ENCODE results near the gene MKI67. TPM values are rescaled to one million over a fixed set of nuclear protein-coding genes. Genes with fewer than 3 reads are reported as not detected.
"Not testable (repeated sequence)": the region's sequence is repeated elsewhere in the genome, so short reads cannot be mapped to it uniquely, and the experiment has no call there.

MKI67 gene
- total RNA-seq, 4 donors from 2014 or later = 2.4 to 9.1 (median 4.2) TPM

- DNase-seq (ENCODE audit: low spot score in 2 of 2) = no peak
- 88 to 92% methylated on average over 3 of the region's 3 CpGs for WGBS, 2 donors
- TF ChIP-seq, protein P1, sequence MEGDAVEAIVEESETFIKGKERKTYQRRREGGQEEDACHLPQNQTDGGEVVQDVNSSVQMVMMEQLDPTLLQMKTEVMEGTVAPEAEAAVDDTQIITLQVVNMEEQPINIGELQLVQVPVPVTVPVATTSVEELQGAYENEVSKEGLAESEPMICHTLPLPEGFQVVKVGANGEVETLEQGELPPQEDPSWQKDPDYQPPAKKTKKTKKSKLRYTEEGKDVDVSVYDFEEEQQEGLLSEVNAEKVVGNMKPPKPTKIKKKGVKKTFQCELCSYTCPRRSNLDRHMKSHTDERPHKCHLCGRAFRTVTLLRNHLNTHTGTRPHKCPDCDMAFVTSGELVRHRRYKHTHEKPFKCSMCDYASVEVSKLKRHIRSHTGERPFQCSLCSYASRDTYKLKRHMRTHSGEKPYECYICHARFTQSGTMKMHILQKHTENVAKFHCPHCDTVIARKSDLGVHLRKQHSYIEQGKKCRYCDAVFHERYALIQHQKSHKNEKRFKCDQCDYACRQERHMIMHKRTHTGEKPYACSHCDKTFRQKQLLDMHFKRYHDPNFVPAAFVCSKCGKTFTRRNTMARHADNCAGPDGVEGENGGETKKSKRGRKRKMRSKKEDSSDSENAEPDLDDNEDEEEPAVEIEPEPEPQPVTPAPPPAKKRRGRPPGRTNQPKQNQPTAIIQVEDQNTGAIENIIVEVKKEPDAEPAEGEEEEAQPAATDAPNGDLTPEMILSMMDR (IDR thresholded peaks at IDR 0.05) = no peak
- no peak for TF ChIP-seq POLR2A (IDR thresholded peaks at IDR 0.05)
- intact Hi-C loops (cut with DNase I; ENCODE audit: low total_unique reads) = no loop called here
- H3K4me3 ChIP-seq (ENCODE audit: low read depth, poor library complexity, severe bottlenecking) = no peak overlapping the region
Measured at GRCh38 chr10:128167926-128168520, 41.8 kb upstream of the MKI67 start.

DNA sequence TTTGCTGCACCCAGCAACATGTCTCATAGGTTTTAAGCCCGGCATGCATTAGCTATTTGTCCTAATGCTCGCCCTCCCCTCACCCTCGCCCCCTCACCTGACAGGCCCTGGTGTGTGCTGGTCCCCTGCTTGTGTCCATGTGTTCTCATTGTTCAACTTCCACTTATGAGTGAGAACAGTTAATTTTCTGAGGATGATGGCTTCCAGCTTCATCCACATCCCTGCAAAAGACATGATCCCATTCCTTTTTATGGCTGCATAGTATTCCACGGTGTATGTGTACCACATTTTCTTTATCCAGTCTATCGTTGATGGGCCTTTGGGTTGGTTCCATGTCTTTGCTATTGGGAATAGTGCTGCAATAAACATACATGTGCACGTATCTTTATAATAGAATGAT, 40.9 kb upstream of the MKI67 start:
- WGBS, 2 donors = 84 to 90% methylated on average over 6 of the region's 6 CpGs
- intact Hi-C loops (cut with DNase I; ENCODE audit: low total_unique reads); H3K4me3 ChIP-seq (ENCODE audit: low read depth, poor library complexity, severe bottlenecking); DNase-seq (ENCODE audit: low spot score in 2 of 2): not testable (repeated sequence)

- TF ChIP-seq, protein P1 (IDR thresholded peaks at IDR 0.05) = no peak
- no peak for TF ChIP-seq POLR2A (IDR thresholded peaks at IDR 0.05)
- H3K4me3 ChIP-seq (ENCODE audit: low read depth, poor library complexity, severe bottlenecking) = no peak overlapping the region
- intact Hi-C loops (cut with DNase I; ENCODE audit: low total_unique reads) = no loop called here
- 76 to 77% methylated on average over 2 of the region's 2 CpGs for WGBS, 2 donors
- no peak for DNase-seq (ENCODE audit: low spot score in 2 of 2)
Measured at GRCh38 chr10:128166151-128166550, 39.9 kb upstream of the MKI67 start.

- TF ChIP-seq POLR2A (IDR thresholded peaks at IDR 0.05) = no peak
- TF ChIP-seq, protein P1 (IDR thresholded peaks at IDR 0.05) = no peak
- H3K4me3 ChIP-seq (ENCODE audit: low read depth, poor library complexity, severe bottlenecking) = no peak overlapping the region
- DNase-seq (ENCODE audit: low spot score in 2 of 2) = no peak
- WGBS, 2 donors = 55 to 63% methylated on average over 6 of the region's 6 CpGs
- intact Hi-C loops (cut with DNase I; ENCODE audit: low total_unique reads) = no loop called here
Measured at GRCh38 chr10:128165536-128165935, 39.3 kb upstream of the MKI67 start.

- WGBS, 2 donors = 64 to 69% methylated on average over 5 of the region's 5 CpGs
- no peak overlapping the region for H3K4me3 ChIP-seq (ENCODE audit: low read depth, poor library complexity, severe bottlenecking)
- no peak for DNase-seq (ENCODE audit: low spot score in 2 of 2)
- intact Hi-C loops (cut with DNase I; ENCODE audit: low total_unique reads) = no loop called here
- TF ChIP-seq POLR2A (IDR thresholded peaks at IDR 0.05) = no peak
- TF ChIP-seq, protein P1 (IDR thresholded peaks at IDR 0.05) = no peak
Measured at GRCh38 chr10:128163701-128164100, 37.5 kb upstream of the MKI67 start.

- no peak for DNase-seq (ENCODE audit: low spot score in 2 of 2)
- 79 to 82% methylated on average over 7 of the region's 7 CpGs for WGBS, 2 donors
- intact Hi-C loops (cut with DNase I; ENCODE audit: low total_unique reads) = no loop called here
- H3K4me3 ChIP-seq (ENCODE audit: low read depth, poor library complexity, severe bottlenecking) = no peak overlapping the region
- no peak for TF ChIP-seq POLR2A (IDR thresholded peaks at IDR 0.05)
- TF ChIP-seq, protein P1 (IDR thresholded peaks at IDR 0.05) = no peak
Measured at GRCh38 chr10:128161031-128161430, 34.8 kb upstream of the MKI67 start.

All from lower leg skin (tissue), 4 donors.